Naive thymus-derived CD8-positive, alpha-beta T cell (primary cell): ENCODE results near the gene REV1. TPM values are rescaled to one million over a fixed set of nuclear protein-coding genes. Genes with fewer than 3 reads are reported as not detected.
A peak's percentile ranks its signal among the peaks of the same experiment; 100 is the strongest.
"Not testable (repeated sequence)": the region's sequence is repeated elsewhere in the genome, so short reads cannot be mapped to it uniquely, and the experiment has no call there.

Experiments used
- ATAC-seq, 2 donors: fragments of 150-1000 bp; cut with Tn5 transposase in 1 of 2; sonication (Bioruptor Pico), chemical (Tn5 transposase) in 1 of 2; 1 replicate in 1 of 2; 2 replicates in 1 of 2; pipeline ENCODE4 v1.10.0; 2021; ENCODE audit warnings: mild to moderate bottlenecking in 2 of 2, moderate library complexity in 2 of 2
- POLR2A ChIA-PET: fragments of 350-600 bp; sonication (Branson Sonifier 250); formaldehyde crosslinking; loops from one replicate; lab custom pipeline; 2021; ENCODE audit warnings: antibody characterized with exemption; lab: Charles Lee
- DNase-seq, 10 donors: peaks; one replicate each; pipeline versions ENCODE4 v3.0.0 to v3.0.0-alpha.2; 2020 to 2022
- H3K27ac Mint-ChIP-seq, 10 donors: one replicate each; pipeline ENCODE4 v1.8.0; 2020 to 2022; ENCODE audit warnings: mild to moderate bottlenecking in 10 of 10, mixed read lengths in 10 of 10, moderate library complexity in 4 of 10, inconsistent platforms in 1 of 10
- H3K27me3 Mint-ChIP-seq, 5 donors: one replicate each; pipeline ENCODE4 v1.8.0; 2021 to 2022; ENCODE audit warnings: mixed read lengths in 5 of 5
- H3K36me3 Mint-ChIP-seq, 3 donors: one replicate each; pipeline ENCODE4 v1.8.0; 2020 to 2022; ENCODE audit warnings: mixed read lengths in 3 of 3, mild to moderate bottlenecking in 2 of 3, inconsistent platforms in 1 of 3
- H3K4me1 Mint-ChIP-seq, 4 donors: one replicate each; pipeline ENCODE4 v1.8.0; 2021 to 2022; ENCODE audit warnings: mixed read lengths in 4 of 4
- H3K4me3 Mint-ChIP-seq, 10 donors: one replicate each; pipeline ENCODE4 v1.8.0; 2020 to 2022; ENCODE audit warnings: mild to moderate bottlenecking in 10 of 10, mixed read lengths in 10 of 10, moderate library complexity in 6 of 10, inconsistent platforms in 1 of 10
- H3K9me3 Mint-ChIP-seq, 9 donors: one replicate each; pipeline ENCODE4 v1.8.0; 2020 to 2022; ENCODE audit warnings: mixed read lengths in 9 of 9, mild to moderate bottlenecking in 3 of 9, inconsistent platforms in 1 of 9, moderate library complexity in 1 of 9
- polyA plus RNA-seq, 3 donors: library from polyadenylated mRNA; unstranded; fragments of 300-500 nt; fragmentation: Illumina TruSeq; gene quantifications; one replicate each; pipeline ENCODE4 v1.2.3, GENCODE V29; 2021
- total RNA-seq, 8 experiments: library from RNA in 2 of 8; stranded (reverse) in 2 of 8; gene quantifications; one replicate each; pipeline ENCODE4 v1.2.3 and lab custom pipeline; 2021 to 2026

REV1 gene
- total and polyA plus RNA-seq, 5 experiments from 2014 or later: 13.0 to 79.8 (median 28.1) TPM

DNA sequence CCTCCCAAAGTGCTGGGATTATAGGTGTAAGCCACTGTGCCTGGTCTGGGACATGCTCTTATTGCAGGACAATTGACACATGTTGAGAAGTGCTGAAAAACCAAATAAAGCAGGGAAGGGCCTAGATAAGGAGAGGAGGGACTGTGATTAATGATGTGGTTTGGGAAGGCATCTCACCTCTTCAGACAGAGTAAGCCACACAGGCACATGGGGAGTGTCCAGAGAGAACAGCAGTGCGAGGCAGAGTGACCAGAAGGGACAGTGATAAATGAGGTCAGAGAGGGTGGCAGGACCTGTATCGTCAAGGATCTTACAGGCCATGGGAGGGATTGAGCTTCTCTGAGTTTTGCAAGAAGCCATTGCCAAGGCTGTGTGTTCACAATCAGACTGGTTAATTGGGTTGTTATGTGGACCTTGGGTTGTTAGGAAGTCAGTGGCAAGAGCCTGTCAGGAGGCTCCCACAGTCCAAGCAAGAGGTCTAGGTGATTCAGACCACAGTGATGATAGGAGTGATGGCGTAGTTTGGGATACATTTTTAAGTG is 94.2 kb downstream of the REV1 start:
- DNase-seq (no peak), ATAC-seq (no peak)
- Mint-ChIP-seq H3K4me1 (no peaks in the 10 kb centered on the region), H3K4me3 (no peak overlapping the region), H3K27ac (peak overlapping the region in 9 of 10 donors; percentile 34 to 89 (median 58)), H3K36me3 (peaks cover 0 to 93% (median 11%) of the 10 kb centered on the region in 3 donors), H3K9me3 (no peaks in the 10 kb centered on the region), H3K27me3 (no peaks in the 10 kb centered on the region)
- POLR2A ChIA-PET: no interaction called here

DNA sequence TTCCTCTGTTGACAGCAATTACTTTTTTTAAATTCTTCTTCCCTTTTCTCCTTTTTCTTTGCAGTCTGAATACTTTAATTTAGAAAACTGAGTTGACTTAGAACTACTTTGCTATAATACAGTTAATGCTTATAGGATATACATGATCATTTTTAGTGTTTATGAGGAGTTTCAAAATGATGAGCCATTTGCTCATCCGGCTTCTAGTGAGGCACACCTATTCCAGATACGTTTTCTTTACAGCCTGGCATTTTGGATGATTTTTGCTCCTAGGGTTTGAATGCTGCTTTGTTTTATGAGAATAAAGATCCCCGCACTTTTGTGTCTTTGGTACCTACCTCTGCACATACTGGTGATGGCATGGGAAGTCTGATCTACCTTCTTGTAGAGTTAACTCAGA is 99.9 kb downstream of the REV1 start:
- DNase-seq (no peak), ATAC-seq (no peak)
- peaks cover 0 to 75% (median 6%) of the 10 kb centered on the region in 3 donors for H3K36me3 Mint-ChIP-seq
- no peaks in the 10 kb centered on the region for H3K9me3 Mint-ChIP-seq
- no peak overlapping the region for H3K4me3 Mint-ChIP-seq
- no peaks in the 10 kb centered on the region for H3K27me3 Mint-ChIP-seq
- peaks cover 0 to 5% (median 1%) of the 10 kb centered on the region in 4 donors for H3K4me1 Mint-ChIP-seq
- POLR2A ChIA-PET: interaction anchor here (0.6 kb wide), 1 partner anchor 93 kb away, joined by 3 read pairs; no protein-coding TSS in a partner anchor
- no peak overlapping the region for H3K27ac Mint-ChIP-seq

DNA sequence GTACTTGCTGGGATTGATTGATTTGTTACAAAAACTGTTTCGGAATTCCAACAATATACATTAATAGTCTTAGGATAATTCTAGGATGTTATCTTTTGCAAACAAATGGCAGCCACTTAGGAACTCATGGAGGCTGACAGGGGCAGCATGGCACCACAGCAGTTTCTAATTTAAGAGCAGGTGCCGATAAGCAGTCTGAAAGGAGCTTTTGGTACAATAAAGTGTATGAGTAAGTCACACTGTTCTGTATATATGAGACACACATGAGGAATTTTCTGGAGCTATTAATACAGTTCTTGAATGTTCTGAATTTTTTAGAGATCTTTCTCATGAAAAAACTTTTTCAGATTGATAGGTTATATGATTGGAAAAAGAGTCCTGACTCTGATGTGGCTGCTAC is 100.4 kb downstream of the REV1 start:
- H3K27ac Mint-ChIP-seq: peak overlapping the region in 2 of 10 donors; percentile 32 to 44
- POLR2A ChIA-PET: no interaction called here
- no peaks in the 10 kb centered on the region for H3K9me3 Mint-ChIP-seq
- no peaks in the 10 kb centered on the region for H3K27me3 Mint-ChIP-seq
- DNase-seq: no peak
- H3K36me3 Mint-ChIP-seq: peaks cover 0 to 75% (median 9%) of the 10 kb centered on the region in 3 donors
- no peak for ATAC-seq
- peaks cover 0 to 5% (median 2%) of the 10 kb centered on the region in 4 donors for H3K4me1 Mint-ChIP-seq
- no peak overlapping the region for H3K4me3 Mint-ChIP-seq

DNA sequence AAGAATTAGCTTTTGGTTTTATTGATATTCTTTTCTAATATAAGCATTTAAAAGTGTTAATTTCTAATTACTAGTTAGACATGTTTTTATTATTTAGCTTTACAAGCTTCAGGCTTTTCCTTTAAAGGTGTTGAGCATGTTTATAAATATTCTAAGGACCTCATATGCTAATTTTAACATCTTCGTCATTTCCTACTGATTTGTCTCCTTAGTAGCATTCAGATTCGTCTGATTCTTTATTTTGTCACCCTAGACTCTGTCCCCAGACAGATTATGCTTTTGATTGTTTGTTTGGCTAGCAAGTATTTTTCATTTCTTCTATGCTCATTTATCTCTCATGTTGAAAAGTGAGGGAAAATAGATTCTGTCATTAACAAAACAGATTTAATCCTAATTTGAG is 100.9 kb downstream of the REV1 start:
- no peak for ATAC-seq
- H3K4me3 Mint-ChIP-seq: no peak overlapping the region
- peak overlapping the region in 2 of 10 donors; percentile 19 to 46 for H3K27ac Mint-ChIP-seq
- H3K4me1 Mint-ChIP-seq: peaks cover 0 to 5% (median 2%) of the 10 kb centered on the region in 4 donors
- DNase-seq: no peak
- no peaks in the 10 kb centered on the region for H3K9me3 Mint-ChIP-seq
- POLR2A ChIA-PET: no interaction called here
- peaks cover 0 to 74% (median 12%) of the 10 kb centered on the region in 3 donors for H3K36me3 Mint-ChIP-seq
- H3K27me3 Mint-ChIP-seq: no peaks in the 10 kb centered on the region

DNA sequence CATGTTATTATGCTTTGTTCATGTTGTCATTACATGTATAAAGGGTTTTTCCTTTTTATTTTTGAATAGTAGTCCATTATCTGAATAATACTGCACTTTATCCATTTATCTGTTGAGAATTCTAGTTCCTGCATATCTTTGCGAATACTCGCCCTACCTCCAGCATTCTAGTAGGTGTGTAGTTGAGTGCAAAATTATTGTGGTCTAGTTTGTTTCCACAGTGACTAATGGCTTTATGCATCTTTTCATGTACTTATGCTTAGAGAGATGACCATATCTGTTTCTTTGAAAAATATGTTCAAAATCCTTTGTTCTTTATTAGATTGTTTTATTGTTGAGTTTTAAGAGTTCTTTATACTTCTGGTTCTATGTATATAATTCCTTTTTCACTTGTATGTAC is 103.8 kb downstream of the REV1 start:
- no peak for ATAC-seq
- Mint-ChIP-seq H3K9me3 (no peaks in the 10 kb centered on the region), H3K36me3 (peaks cover 0 to 78% (median 23%) of the 10 kb centered on the region in 3 donors), H3K4me3 (no peak overlapping the region), H3K27me3 (no peaks in the 10 kb centered on the region), H3K27ac (peak overlapping the region in 3 of 10 donors; percentile 28 to 68 (median 38)), H3K4me1 (peaks cover 0 to 5% (median 2%) of the 10 kb centered on the region in 4 donors)
- no peak for DNase-seq
- POLR2A ChIA-PET: no interaction called here

DNA sequence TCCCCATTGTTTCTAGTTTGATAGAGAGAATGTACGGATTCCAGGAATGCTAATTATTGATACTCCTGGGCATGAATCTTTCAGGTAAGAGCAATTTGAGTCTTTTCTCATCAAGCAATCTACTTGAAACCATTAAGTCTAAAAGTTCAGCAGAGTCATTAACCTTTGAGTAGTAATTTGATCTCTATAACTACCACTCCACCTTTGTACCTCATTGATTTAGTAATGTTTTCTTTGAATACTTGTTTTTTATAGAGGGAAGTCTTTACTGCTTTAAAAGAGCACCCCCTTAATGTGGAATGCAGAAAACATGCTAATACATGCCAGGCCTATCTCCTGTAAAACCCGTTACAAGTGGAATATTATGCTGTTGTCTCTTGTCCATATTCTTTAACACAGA is 107.7 kb downstream of the REV1 start:
- no peak overlapping the region for H3K27ac Mint-ChIP-seq
- POLR2A ChIA-PET: no interaction called here
- peaks cover 0 to 5% (median 0%) of the 10 kb centered on the region in 4 donors for H3K4me1 Mint-ChIP-seq
- DNase-seq (no peak), ATAC-seq (no peak)
- H3K27me3 Mint-ChIP-seq: no peaks in the 10 kb centered on the region
- peaks cover 4 to 89% (median 31%) of the 10 kb centered on the region in 3 donors for H3K36me3 Mint-ChIP-seq
- no peak overlapping the region for H3K4me3 Mint-ChIP-seq
- no peaks in the 10 kb centered on the region for H3K9me3 Mint-ChIP-seq

DNA sequence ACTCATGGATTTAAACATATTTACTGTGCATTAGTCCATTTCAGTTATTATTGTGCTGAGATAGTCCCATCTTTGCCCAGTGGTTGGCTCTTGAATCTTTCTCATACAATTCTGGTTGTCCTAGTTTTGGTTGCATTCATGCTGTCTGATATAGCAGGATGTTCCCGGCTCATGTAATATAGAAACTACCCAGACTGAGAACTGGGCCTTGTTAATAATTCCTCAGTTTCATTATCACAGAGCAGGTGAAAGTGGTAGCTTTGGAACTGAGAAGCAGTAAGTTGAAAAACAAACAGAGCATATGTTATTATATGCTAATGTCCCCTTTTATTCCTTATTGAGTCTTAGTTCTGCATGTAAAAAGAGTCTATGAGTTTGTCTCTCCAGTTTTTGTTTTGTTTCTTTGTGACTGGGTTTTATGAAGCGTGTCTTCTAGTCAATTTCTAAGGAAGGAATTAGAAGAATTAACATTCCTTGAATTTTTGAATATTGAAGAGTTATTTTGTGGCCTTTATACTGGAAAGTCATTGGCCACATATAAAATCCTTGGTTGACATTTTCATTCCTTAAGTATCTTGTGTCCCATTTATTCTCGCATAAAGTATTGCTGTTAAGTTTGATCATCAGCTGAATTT is 109.3 kb downstream of the REV1 start:
- ATAC-seq: no peak
- Mint-ChIP-seq H3K36me3 (peaks cover 4 to 92% (median 43%) of the 10 kb centered on the region in 3 donors), H3K9me3 (no peaks in the 10 kb centered on the region), H3K27ac (peak overlapping the region in 5 of 10 donors; percentile 2 to 24 (median 14)), H3K27me3 (no peaks in the 10 kb centered on the region), H3K4me1 (peaks cover 0 to 2% (median 0%) of the 10 kb centered on the region in 4 donors), H3K4me3 (no peak overlapping the region)
- POLR2A ChIA-PET: no interaction called here
- DNase-seq: no peak

DNA sequence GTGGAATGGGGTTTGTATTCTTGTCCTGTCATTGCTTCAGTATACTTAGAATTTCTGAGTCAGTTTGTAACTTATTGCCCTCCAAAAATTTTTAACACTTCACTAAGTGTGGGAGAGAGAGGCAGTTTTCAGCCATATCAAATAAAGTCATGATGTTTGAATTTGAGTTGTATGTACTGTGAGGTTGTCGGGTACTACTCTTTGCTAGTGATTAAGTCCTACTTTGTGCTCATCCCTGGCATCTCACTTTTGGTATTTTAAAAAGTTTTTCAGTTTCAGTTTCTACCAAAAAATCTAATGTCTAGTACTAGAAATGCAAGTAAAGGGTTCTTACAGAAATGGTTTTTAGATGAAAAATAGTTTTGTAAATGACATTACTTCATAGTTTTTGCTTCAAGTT is 111.9 kb downstream of the REV1 start:
- H3K36me3 Mint-ChIP-seq: peaks cover 24 to 96% (median 48%) of the 10 kb centered on the region in 3 donors
- no peaks in the 10 kb centered on the region for H3K27me3 Mint-ChIP-seq
- no peak overlapping the region for H3K27ac Mint-ChIP-seq
- H3K4me1 Mint-ChIP-seq: peaks cover 0 to 1% (median 0%) of the 10 kb centered on the region in 4 donors
- H3K4me3 Mint-ChIP-seq: no peak overlapping the region
- POLR2A ChIA-PET: no interaction called here
- H3K9me3 Mint-ChIP-seq: peaks cover 0 to 7% (median 3%) of the 10 kb centered on the region in 9 donors
- ATAC-seq (no peak), DNase-seq (no peak)

DNA sequence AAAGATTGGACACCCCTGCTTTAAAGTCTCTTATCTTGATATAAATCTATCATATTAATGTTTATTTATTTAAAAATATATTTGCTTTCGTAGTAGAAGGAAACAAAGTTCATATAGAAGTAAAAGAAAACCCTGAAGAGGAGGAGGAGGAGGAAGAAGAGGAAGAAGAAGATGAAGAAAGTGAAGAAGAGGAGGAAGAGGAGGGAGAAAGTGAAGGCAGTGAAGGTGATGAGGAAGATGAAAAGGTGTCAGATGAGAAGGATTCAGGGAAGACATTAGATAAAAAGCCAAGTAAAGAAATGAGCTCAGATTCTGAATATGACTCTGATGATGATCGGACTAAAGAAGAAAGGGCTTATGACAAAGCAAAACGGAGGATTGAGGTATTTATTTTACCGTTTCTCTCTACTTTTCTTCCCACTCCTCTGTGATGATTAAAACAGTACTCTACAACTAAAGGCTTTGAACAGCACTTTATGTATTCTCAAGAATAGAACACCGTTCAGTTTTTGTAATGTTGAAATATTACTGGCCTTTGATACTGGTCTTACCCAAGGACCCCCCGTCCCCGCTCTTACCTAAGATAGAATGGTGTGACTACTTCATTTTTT is 113.5 kb downstream of the REV1 start:
- Mint-ChIP-seq H3K9me3 (peaks cover 0 to 7% (median 3%) of the 10 kb centered on the region in 9 donors), H3K27me3 (no peaks in the 10 kb centered on the region), H3K27ac (peak overlapping the region in 2 of 10 donors; percentile 39 to 80), H3K4me3 (no peak overlapping the region), H3K36me3 (peaks cover 32 to 98% (median 52%) of the 10 kb centered on the region in 3 donors), H3K4me1 (peaks cover 0 to 1% (median 0%) of the 10 kb centered on the region in 4 donors)
- ATAC-seq (no peak), DNase-seq (no peak)
- POLR2A ChIA-PET: no interaction called here

DNA sequence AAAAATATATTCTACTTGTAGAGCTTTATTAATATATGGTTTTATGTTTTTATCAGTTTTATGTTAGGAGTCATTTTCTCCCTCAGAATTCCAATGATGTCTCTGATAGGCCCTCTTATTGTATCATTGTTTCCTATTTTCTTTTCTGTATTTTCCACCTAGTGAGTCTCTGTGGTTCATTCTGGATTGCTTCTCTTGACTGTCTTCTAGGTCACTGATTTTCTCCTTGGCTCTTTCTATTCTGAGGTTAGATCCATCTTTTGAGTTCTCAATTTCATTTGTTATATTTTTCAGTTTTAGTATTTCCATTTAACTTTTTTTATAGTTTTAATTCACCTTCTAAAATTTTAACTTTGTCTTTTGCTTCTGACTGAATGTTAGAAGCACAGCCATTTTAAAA is 115.1 kb downstream of the REV1 start:
- POLR2A ChIA-PET: no interaction called here

DNA sequence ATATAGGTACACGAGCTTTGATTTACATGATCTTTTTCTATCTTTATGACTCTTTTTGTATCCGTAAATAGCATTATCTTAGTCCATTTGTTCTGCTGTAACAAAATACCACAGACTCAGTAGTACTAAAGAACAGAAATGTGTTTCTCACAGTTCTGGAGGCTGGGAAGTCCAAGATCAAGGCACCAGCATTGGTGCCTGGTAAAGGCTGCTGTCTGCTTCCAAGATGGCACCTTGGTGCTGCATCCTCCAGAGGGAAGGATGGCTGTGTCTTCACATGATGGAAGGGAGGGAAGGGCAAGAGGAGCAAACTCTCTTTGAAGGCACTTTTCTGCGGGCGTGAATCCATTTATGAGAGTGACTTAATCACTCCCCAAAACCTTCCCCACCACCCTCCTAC is 116.7 kb downstream of the REV1 start:
- H3K36me3 Mint-ChIP-seq: peaks cover 28 to 95% (median 54%) of the 10 kb centered on the region in 3 donors
- peaks cover 0 to 1% (median 0%) of the 10 kb centered on the region in 4 donors for H3K4me1 Mint-ChIP-seq
- DNase-seq (no peak), ATAC-seq (no peak)
- peak overlapping the region in 2 of 10 donors; percentile 8 to 16 for H3K27ac Mint-ChIP-seq
- peaks cover 0 to 7% (median 3%) of the 10 kb centered on the region in 9 donors for H3K9me3 Mint-ChIP-seq
- H3K27me3 Mint-ChIP-seq: no peaks in the 10 kb centered on the region
- peak overlapping the region in 1 of 10 donors; percentile 45 for H3K4me3 Mint-ChIP-seq
- POLR2A ChIA-PET: no interaction called here

More for the DNA sequence above, 115.1 kb downstream of the REV1 start:
- Mint-ChIP-seq H3K4me1 (peaks cover 0 to 1% (median 0%) of the 10 kb centered on the region in 4 donors), H3K36me3 (peaks cover 32 to 97% (median 53%) of the 10 kb centered on the region in 3 donors), H3K27me3 (no peaks in the 10 kb centered on the region), H3K4me3 (no peak overlapping the region), H3K9me3 (peaks cover 0 to 7% (median 3%) of the 10 kb centered on the region in 9 donors), H3K27ac (peak overlapping the region in 1 of 10 donors; percentile 29)
- no peak for DNase-seq
- no peak for ATAC-seq

DNA sequence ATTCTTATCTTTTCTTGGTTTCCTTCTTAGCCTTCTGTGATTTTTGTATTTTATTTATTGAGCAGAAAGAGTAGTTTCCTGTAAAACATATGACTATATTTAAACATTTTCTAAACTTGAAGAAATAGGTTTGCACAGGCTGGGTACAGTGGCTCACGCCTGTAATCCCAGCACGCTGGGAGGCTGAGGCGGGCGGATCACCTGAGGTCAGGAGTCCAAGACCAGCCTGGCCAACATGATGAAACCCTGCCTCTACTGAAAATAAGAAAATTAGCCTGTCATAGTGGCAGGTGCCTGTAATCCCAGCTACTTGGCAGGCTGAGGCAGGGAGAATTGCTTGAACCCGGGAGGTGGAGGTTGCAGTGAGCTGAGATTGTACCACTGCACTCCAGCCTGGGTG is 121.0 kb downstream of the REV1 start:
- H3K27me3 Mint-ChIP-seq, H3K27ac Mint-ChIP-seq, DNase-seq, H3K4me1 Mint-ChIP-seq, POLR2A ChIA-PET, ATAC-seq, H3K4me3 Mint-ChIP-seq, H3K9me3 Mint-ChIP-seq: not testable (repeated sequence)
- H3K36me3 Mint-ChIP-seq: peaks cover 14 to 94% (median 45%) of the 10 kb centered on the region in 3 donors

DNA sequence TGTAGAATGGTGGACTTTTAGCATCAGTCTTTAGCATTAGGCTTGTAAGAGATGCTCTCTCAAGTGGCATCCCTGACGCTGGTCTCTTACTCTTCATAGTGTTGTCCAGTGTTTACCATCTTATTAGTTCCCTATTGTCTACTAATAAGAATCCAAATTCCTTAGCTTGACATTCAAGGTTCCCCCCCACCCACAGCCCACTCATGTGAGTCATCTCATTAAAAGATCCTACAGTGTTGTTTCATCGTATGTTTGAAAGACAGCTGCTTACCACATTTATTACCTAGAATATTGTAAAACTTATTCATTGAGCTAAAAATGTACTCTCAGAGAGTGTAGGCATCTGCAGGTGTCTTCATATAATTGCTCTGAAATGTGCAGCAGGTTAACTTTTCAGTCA is 124.2 kb downstream of the REV1 start:
- ATAC-seq (no peak), DNase-seq (no peak)
- Mint-ChIP-seq H3K27ac (peak overlapping the region in 1 of 10 donors; percentile 20), H3K27me3 (no peaks in the 10 kb centered on the region), H3K9me3 (no peaks in the 10 kb centered on the region), H3K4me3 (no peak overlapping the region), H3K4me1 (no peaks in the 10 kb centered on the region), H3K36me3 (peaks cover 0 to 92% (median 34%) of the 10 kb centered on the region in 3 donors)
- POLR2A ChIA-PET: no interaction called here
